Natural killer cell treated with Interleukin-12 subunit alpha and Interleukin-12 subunit beta and Interleukin-15 and Interleukin-18, amount 100 ng/mL, for 72 hours (primary cell): ENCODE results near the gene MID2. TPM values are rescaled to one million over a fixed set of nuclear protein-coding genes. Genes with fewer than 3 reads are reported as not detected.

Source experiments
- ATAC-seq, 2 donors: fragments of 150-1000 bp; cut with Tn5 transposase in 1 of 2; sonication (Bioruptor Pico), chemical (Tn5 transposase) in 1 of 2; 2 replicates each; pipeline ENCODE4 v1.10.0; 2021
- DNase-seq: peaks from one replicate; pipeline ENCODE4 v3.0.0; 2022; ENCODE audit warnings: low spot score
- H3K27ac Mint-ChIP-seq, 2 donors: 1 replicate in 1 of 2; 2 replicates in 1 of 2; pipeline ENCODE4 v1.8.0; 2022; ENCODE audit warnings: mixed read lengths in 2 of 2, mild to moderate bottlenecking in 1 of 2, moderate library complexity in 1 of 2
- H3K27me3 Mint-ChIP-seq, 2 donors: 1 replicate in 1 of 2; 2 replicates in 1 of 2; pipeline ENCODE4 v1.8.0; 2022; ENCODE audit warnings: mixed read lengths in 2 of 2
- H3K36me3 Mint-ChIP-seq: one replicate; pipeline ENCODE4 v1.8.0; 2022; ENCODE audit warnings: mixed read lengths
- H3K4me1 Mint-ChIP-seq, 2 donors: 1 replicate in 1 of 2; 2 replicates in 1 of 2; pipeline ENCODE4 v1.8.0; 2022; ENCODE audit warnings: low read depth in 2 of 2, mixed read lengths in 2 of 2, mild to moderate bottlenecking in 1 of 2
- H3K4me3 Mint-ChIP-seq: one replicate; pipeline ENCODE4 v1.8.0; 2022; ENCODE audit warnings: mixed read lengths
- H3K9me3 Mint-ChIP-seq: 2 replicates; pipeline ENCODE4 v1.8.0; 2022; ENCODE audit warnings: mixed read lengths
- total RNA-seq, 2 donors: library from RNA; stranded (reverse); gene quantifications; one replicate each; pipeline ENCODE4 v1.2.3, GENCODE V29; 2022

Gene MID2
- total RNA-seq, 2 donors from 2014 or later = 0.74 to 2.0 TPM

GRCh38 chrX:107827030-107827831 lies 1.6 kb downstream of the MID2 start:
- H3K27me3 Mint-ChIP-seq = peaks cover 31 to 44% of the 10 kb centered on the region in 2 donors
- no peak overlapping the region for H3K27ac Mint-ChIP-seq
- ATAC-seq (no peak), DNase-seq (no peak)
- H3K36me3 Mint-ChIP-seq = no peaks in the 10 kb centered on the region
- H3K9me3 Mint-ChIP-seq = no peaks in the 10 kb centered on the region
- H3K4me3 Mint-ChIP-seq = peak overlapping the region; percentile 67
- H3K4me1 Mint-ChIP-seq = peaks cover 8 to 15% of the 10 kb centered on the region in 2 donors

- H3K27ac Mint-ChIP-seq = no peak overlapping the region
- no peak for ATAC-seq
- peaks cover 31 to 45% of the 10 kb centered on the region in 2 donors for H3K27me3 Mint-ChIP-seq
- no peaks in the 10 kb centered on the region for H3K36me3 Mint-ChIP-seq
- H3K4me1 Mint-ChIP-seq = peaks cover 8 to 15% of the 10 kb centered on the region in 2 donors
- DNase-seq = no peak
- peak overlapping the region; percentile 67 for H3K4me3 Mint-ChIP-seq
- H3K9me3 Mint-ChIP-seq = no peaks in the 10 kb centered on the region
These were observed 2.2 kb downstream of the MID2 start for GRCh38 chrX:107827852-107828251.

GRCh38 chrX:107829878-107830277 lies 4.2 kb downstream of the MID2 start:
- Mint-ChIP-seq H3K4me3 (no peak overlapping the region), H3K36me3 (no peaks in the 10 kb centered on the region), H3K27ac (no peak overlapping the region), H3K27me3 (peaks cover 16 to 41% of the 10 kb centered on the region in 2 donors), H3K4me1 (peaks cover 8 to 11% of the 10 kb centered on the region in 2 donors), H3K9me3 (no peaks in the 10 kb centered on the region)
- ATAC-seq (no peak), DNase-seq (no peak)

GRCh38 chrX:107831071-107831730 lies 5.5 kb downstream of the MID2 start:
- Mint-ChIP-seq H3K27ac (no peak overlapping the region), H3K27me3 (peaks cover 6 to 37% of the 10 kb centered on the region in 2 donors), H3K36me3 (no peaks in the 10 kb centered on the region), H3K4me3 (no peak overlapping the region), H3K4me1 (peaks cover 5 to 6% of the 10 kb centered on the region in 2 donors), H3K9me3 (no peaks in the 10 kb centered on the region)
- DNase-seq (no peak), ATAC-seq (no peak)

- Mint-ChIP-seq H3K27ac (no peak overlapping the region), H3K9me3 (no peaks in the 10 kb centered on the region), H3K27me3 (peaks cover 12 to 29% of the 10 kb centered on the region in 2 donors), H3K4me3 (no peak overlapping the region), H3K4me1 (no peaks in the 10 kb centered on the region), H3K36me3 (no peaks in the 10 kb centered on the region)
- DNase-seq = no peak
- ATAC-seq = no peak
These were observed 8.9 kb downstream of the MID2 start for GRCh38 chrX:107834275-107835201.

- no peaks in the 10 kb centered on the region for H3K36me3 Mint-ChIP-seq
- ATAC-seq = no peak
- DNase-seq = no peak
- H3K4me1 Mint-ChIP-seq = no peaks in the 10 kb centered on the region
- no peaks in the 10 kb centered on the region for H3K9me3 Mint-ChIP-seq
- no peak overlapping the region for H3K4me3 Mint-ChIP-seq
- no peak overlapping the region for H3K27ac Mint-ChIP-seq
- peaks cover 12 to 22% of the 10 kb centered on the region in 2 donors for H3K27me3 Mint-ChIP-seq
These were observed 11.3 kb downstream of the MID2 start for GRCh38 chrX:107836958-107837357.

GRCh38 chrX:107840971-107841370 lies 15.3 kb downstream of the MID2 start:
- no peak overlapping the region for H3K4me3 Mint-ChIP-seq
- no peak overlapping the region for H3K27ac Mint-ChIP-seq
- H3K9me3 Mint-ChIP-seq = no peaks in the 10 kb centered on the region
- no peaks in the 10 kb centered on the region for H3K4me1 Mint-ChIP-seq
- no peak for ATAC-seq
- H3K36me3 Mint-ChIP-seq = no peaks in the 10 kb centered on the region
- no peak for DNase-seq
- peaks cover 12 to 19% of the 10 kb centered on the region in 2 donors for H3K27me3 Mint-ChIP-seq

GRCh38 chrX:107842715-107843400 lies 17.2 kb downstream of the MID2 start:
- H3K4me3 Mint-ChIP-seq = no peak overlapping the region
- peaks cover 2 to 14% of the 10 kb centered on the region in 2 donors for H3K27me3 Mint-ChIP-seq
- no peaks in the 10 kb centered on the region for H3K9me3 Mint-ChIP-seq
- no peaks in the 10 kb centered on the region for H3K4me1 Mint-ChIP-seq
- H3K27ac Mint-ChIP-seq = no peak overlapping the region
- DNase-seq (no peak), ATAC-seq (no peak)
- no peaks in the 10 kb centered on the region for H3K36me3 Mint-ChIP-seq

GRCh38 chrX:107845625-107846024 lies 20.0 kb downstream of the MID2 start:
- H3K36me3 Mint-ChIP-seq = no peaks in the 10 kb centered on the region
- H3K4me1 Mint-ChIP-seq = peaks cover 0 to 6% of the 10 kb centered on the region in 2 donors
- ATAC-seq (no peak), DNase-seq (no peak)
- no peaks in the 10 kb centered on the region for H3K9me3 Mint-ChIP-seq
- H3K27ac Mint-ChIP-seq = no peak overlapping the region
- no peak overlapping the region for H3K4me3 Mint-ChIP-seq
- H3K27me3 Mint-ChIP-seq = peaks cover 0 to 16% of the 10 kb centered on the region in 2 donors

- peaks cover 0 to 21% of the 10 kb centered on the region in 2 donors for H3K27me3 Mint-ChIP-seq
- ATAC-seq = no peak
- no peak overlapping the region for H3K4me3 Mint-ChIP-seq
- DNase-seq = no peak
- no peaks in the 10 kb centered on the region for H3K36me3 Mint-ChIP-seq
- H3K4me1 Mint-ChIP-seq = peaks cover 0 to 6% of the 10 kb centered on the region in 2 donors
- no peaks in the 10 kb centered on the region for H3K9me3 Mint-ChIP-seq
- H3K27ac Mint-ChIP-seq = no peak overlapping the region
These were observed 22.9 kb downstream of the MID2 start for GRCh38 chrX:107848591-107848990.

GRCh38 chrX:107849747-107850421 lies 24.2 kb downstream of the MID2 start:
- H3K4me1 Mint-ChIP-seq = peaks cover 0 to 6% of the 10 kb centered on the region in 2 donors
- no peak for ATAC-seq

GRCh38 chrX:107850422-107850765 lies 24.7 kb downstream of the MID2 start:
- Mint-ChIP-seq H3K4me3 (no peak overlapping the region), H3K9me3 (no peaks in the 10 kb centered on the region), H3K27me3 (peaks cover 0 to 25% of the 10 kb centered on the region in 2 donors), H3K27ac (no peak overlapping the region), H3K4me1 (peaks cover 0 to 6% of the 10 kb centered on the region in 2 donors), H3K36me3 (no peaks in the 10 kb centered on the region)
- ATAC-seq = no peak
- no peak for DNase-seq

More at GRCh38 chrX:107849747-107850421, 24.2 kb downstream of the MID2 start:
- Mint-ChIP-seq H3K27me3 (peaks cover 0 to 25% of the 10 kb centered on the region in 2 donors), H3K9me3 (no peaks in the 10 kb centered on the region), H3K4me3 (no peak overlapping the region), H3K27ac (no peak overlapping the region), H3K36me3 (no peaks in the 10 kb centered on the region)
- no peak for DNase-seq

GRCh38 chrX:107851215-107851614 lies 25.5 kb downstream of the MID2 start:
- ATAC-seq (no peak), DNase-seq (no peak)
- Mint-ChIP-seq H3K4me1 (peaks cover 0 to 6% of the 10 kb centered on the region in 2 donors), H3K9me3 (no peaks in the 10 kb centered on the region), H3K27ac (no peak overlapping the region), H3K4me3 (no peak overlapping the region), H3K27me3 (peaks cover 0 to 27% of the 10 kb centered on the region in 2 donors), H3K36me3 (no peaks in the 10 kb centered on the region)
